Hematopoietic multipotent progenitor cell treated with erythropoietin and hydrocortisone succinate and interleukin-3 and kit ligand, for 15 days (in vitro differentiated cells): ENCODE data around the gene PAM16.

ENCODE experiments used
- DNase-seq: peaks from one replicate; pipeline ENCODE4 v3.0.0-alpha.2; 2015; ENCODE audit warnings: low spot score

PAM16 gene

GRCh38 chr16:4371357-4372000 lies 20.4 kb upstream of the PAM16 start, which contains the start of gene VASN:
VASN (plus strand) TSS chr16:4371848; CDS start chr16:4380878, 9,030 bp downstream.
- DNase-seq, result peak; percentile 55

- no peak for DNase-seq
Measured at GRCh38 chr16:4370570-4371356, 19.6 kb upstream of the PAM16 start.

DNA sequence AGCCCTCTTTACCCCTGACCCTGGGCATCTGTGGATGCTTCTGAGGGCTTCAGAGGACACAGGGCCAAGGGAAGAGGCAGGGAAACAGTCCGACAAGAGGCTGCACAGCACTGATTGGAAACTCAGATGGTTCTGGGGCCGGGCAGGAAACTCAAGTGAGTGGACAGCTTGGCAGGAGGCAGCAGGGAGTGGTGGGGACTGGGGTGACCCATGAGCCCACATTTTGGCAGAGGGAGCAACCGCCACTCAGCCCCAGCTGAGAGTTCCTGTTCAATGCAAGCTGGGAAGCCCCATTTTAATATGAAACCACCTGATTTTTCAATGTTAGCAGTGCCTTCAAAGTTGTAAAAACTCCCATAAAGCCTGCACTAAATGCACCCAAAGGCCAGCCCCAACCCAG lies 19.0 kb upstream of the PAM16 start:
- no peak for DNase-seq

- DNase-seq, result no peak
Measured at GRCh38 chr16:4369007-4369733, 18.0 kb upstream of the PAM16 start.

DNA sequence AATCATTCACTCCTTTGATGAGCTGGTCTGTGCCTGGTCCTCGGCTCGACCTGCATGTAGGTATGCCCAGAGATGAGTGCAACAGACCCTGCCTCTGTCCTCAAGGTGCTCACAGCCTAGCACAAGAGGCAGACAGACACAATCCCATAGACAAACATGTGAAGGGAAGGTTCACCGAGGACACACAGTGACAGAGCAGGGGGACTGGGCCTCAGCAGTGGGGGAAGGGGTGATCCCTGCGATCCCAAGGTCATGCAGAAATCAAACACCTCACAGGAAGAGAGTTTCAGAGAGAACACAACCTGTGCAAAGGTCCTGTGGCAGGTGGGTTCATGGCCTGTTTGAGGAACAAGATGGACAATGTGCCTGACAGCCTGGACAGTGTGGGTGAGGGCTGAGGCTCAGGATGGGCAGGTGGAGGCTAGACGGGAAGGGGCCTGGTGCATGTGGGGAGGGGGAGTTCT lies 16.3 kb upstream of the PAM16 start:
- DNase-seq, result no peak

DNA sequence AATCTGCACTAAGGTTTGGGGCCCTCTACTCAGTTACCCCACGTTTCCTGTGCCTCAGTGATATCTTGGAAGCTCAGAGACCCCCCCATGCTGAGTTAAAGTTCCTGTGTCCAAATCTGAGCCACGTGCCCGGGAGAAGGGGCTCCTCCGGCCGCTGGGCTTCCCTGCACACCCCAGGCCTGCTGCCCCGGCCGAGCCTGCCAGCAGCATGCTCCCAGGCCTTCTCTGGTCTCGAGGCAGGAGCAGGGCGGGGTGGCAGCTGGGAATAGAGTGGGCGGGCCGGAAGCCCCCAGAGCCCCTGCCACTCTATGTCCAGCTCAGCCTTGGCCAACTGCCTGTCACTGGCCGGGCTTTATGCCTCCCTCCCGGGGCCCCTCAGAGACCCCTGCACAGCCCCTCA lies 14.9 kb upstream of the PAM16 start:
- no peak for DNase-seq

- DNase-seq, result no peak
Measured at GRCh38 chr16:4365615-4366014, 14.5 kb upstream of the PAM16 start.

DNA sequence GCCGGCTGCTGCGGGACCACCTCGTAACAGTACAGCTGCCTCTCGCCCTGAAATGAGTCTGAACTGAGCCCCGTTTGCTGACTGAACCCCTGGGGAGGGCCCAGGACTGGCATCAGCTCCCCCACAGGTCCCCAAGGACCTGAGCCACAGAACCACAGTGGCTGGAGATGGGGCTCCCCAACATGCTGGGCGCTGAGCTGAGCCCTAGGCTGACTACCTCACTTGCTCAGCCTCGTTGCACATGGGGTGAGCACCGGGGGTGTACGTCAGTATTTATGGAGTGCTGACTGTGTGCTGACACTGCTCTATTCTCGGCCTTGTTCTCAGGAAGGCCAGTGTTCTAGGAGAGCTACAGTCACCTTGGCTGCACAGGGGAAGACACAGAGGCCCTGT lies 13.9 kb upstream of the PAM16 start:
- no peak for DNase-seq

- DNase-seq, result no peak
Measured at GRCh38 chr16:4364196-4365013, 13.3 kb upstream of the PAM16 start.

- DNase-seq, result no peak
Measured at GRCh38 chr16:4362476-4363135, 11.5 kb upstream of the PAM16 start.

GRCh38 chr16:4361944-4362311 lies 10.8 kb upstream of the PAM16 start:
- DNase-seq, result no peak

- no peak for DNase-seq
Measured at GRCh38 chr16:4361033-4361943, 10.2 kb upstream of the PAM16 start.

DNA sequence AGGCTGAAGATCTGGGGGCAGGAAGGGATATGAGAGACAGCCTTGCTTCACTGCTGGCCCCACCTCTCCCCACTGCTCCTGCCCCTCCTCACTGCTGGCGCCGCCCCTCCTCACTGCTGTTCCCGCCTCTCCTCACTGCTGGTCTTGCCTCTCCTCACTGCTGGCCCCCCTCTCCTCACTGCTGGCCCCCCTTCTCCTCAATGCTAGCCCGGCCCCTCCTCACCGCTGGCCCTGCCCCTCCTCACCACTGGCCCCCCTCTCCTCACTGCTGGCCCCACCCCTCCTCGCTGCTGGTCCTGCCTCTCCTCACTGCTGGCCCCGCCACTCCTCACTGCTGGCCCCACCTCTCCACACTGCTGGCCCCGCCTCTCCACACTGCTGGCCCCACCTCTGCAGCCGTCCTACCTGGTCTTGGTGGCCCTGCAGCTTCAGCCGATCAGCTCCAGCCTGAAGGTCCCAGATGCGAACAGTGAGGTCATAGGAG lies 9.5 kb upstream of the PAM16 start:
- DNase-seq, result no peak

GRCh38 chr16:4359914-4360313 lies 8.8 kb upstream of the PAM16 start:
- no peak for DNase-seq

GRCh38 chr16:4358831-4359561 lies 7.9 kb upstream of the PAM16 start:
- peak; percentile 62 for DNase-seq

GRCh38 chr16:4358236-4358635 lies 7.1 kb upstream of the PAM16 start:
- DNase-seq, result no peak

GRCh38 chr16:4356820-4357219 lies 5.7 kb upstream of the PAM16 start:
- DNase-seq, result no peak

DNA sequence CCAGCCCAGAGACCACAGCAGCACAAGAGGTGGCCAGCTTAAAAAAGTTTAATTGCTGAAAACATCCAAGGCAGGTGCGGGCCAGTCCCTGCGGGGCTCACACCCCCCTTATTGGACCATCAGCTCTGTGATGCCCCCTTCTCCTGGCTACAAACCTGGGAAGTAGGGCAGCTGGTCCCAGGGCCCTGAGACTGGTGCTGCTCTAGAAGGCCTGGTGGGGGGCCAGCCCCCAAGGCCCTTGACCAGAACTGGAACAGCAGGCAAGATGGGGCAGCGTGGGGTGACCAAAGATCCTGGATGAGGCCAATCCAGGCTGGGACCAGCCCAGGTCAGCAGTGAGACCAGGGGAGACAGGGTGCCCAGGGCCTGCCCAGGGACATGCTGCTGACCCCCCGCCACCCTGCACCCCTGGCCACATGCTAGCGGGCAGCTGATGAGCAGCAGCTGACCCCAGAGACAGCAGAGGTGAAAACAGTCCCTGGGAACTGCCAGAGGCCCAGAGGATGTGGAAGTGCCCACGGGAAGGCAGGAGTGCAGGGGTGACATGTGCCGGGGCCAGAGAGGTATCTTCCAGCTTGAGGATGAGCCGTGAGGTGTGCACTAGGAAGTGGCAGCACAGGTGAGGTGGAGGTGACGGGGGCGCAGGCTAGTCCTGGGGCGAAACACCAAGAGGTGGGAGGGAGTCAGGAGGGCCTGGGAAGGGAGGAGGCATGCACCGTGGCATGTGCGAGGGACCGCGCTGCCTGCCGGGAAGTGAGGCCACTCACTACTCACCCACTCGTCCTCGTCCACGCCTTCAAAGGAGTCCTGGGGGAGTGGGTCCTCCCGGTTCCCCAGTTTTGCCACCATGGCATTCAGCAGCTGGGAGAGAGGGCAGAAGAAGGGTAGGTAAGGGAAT lies 3.6 kb upstream of the PAM16 start:
- no peak for DNase-seq

DNA sequence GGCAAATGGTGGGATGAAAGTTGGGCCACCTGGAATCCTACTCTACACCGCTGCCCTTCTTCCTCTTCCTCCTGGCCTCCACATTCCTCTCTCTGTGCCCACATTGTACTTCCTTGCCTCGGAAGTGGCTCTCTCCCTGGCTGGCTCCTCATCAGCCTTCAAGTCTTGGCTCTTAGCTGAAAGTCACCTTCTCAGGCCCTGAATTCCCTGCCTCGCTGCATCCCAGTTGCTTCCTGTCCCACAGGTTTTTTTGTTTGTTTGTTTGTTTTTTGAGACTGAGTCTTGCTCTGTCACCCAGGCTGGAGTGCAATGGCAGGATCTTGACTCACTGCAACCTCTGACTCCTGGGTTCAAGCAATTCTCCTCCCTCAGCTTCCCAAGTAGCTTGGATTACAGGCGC lies 2.6 kb upstream of the PAM16 start:
- no peak for DNase-seq
